GM12892 (cell line): ENCODE data around the gene SYNJ2.

Experiments
- POLR2A ChIP-seq: IDR thresholded peaks from 2 replicates; pipeline ENCODE4 v1.6.1; 2011; ENCODE audit warnings: low read depth, low read length, control low read depth
- POLR2AphosphoS5 ChIP-seq: IDR thresholded peaks from 2 replicates; pipeline ENCODE4 v1.6.1; 2011; ENCODE audit warnings: low read depth, low read length, control low read depth
- TAF1 ChIP-seq: IDR thresholded peaks from 2 replicates; pipeline ENCODE4 v1.6.1; 2011; ENCODE audit warnings: low read depth, mild to moderate bottlenecking, control low read depth, low read length, borderline replicate concordance

- TF ChIP-seq POLR2A (no peak), POLR2AphosphoS5 (no peak), TAF1 (no peak)
Measured at GRCh38 chr6:158039178-158039557, 57.5 kb downstream of the SYNJ2 start.
